Measurements from ENCODE around the gene SLC6A7.

DNA sequence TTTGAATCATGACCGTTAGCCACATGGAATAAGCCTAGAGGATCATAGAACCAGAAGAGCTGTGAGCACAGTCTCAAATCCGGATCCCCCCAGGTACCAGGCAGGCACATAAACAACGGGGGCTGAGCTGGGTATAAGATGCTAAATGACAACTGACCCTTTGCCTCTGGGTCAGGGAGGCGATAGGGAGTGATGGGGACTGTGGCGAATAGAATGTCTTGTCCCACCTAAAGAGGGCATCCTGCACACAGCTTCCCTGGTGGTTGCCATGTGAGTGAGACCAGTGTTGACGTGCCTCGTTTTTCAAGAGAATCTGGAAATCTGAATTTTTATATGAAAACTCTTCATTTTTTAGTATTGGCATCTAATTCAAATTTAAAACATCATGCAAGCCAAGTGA, 33.6 kb downstream of the SLC6A7 start:
- TF ChIP-seq, protein P1, sequence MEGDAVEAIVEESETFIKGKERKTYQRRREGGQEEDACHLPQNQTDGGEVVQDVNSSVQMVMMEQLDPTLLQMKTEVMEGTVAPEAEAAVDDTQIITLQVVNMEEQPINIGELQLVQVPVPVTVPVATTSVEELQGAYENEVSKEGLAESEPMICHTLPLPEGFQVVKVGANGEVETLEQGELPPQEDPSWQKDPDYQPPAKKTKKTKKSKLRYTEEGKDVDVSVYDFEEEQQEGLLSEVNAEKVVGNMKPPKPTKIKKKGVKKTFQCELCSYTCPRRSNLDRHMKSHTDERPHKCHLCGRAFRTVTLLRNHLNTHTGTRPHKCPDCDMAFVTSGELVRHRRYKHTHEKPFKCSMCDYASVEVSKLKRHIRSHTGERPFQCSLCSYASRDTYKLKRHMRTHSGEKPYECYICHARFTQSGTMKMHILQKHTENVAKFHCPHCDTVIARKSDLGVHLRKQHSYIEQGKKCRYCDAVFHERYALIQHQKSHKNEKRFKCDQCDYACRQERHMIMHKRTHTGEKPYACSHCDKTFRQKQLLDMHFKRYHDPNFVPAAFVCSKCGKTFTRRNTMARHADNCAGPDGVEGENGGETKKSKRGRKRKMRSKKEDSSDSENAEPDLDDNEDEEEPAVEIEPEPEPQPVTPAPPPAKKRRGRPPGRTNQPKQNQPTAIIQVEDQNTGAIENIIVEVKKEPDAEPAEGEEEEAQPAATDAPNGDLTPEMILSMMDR (IDR thresholded peaks at IDR 0.05) = no peak
- no peak for TF ChIP-seq ZFX (IDR thresholded peaks at IDR 0.05; ENCODE audit: borderline replicate concordance)

Measured in 22Rv1 (cell line).